Measurements from ENCODE around the gene CD52. TPM values are rescaled to one million over a fixed set of nuclear protein-coding genes. Genes with fewer than 3 reads are reported as not detected.

The CD52 gene
- total RNA-seq, 4 donors from 2014 or later = 7.8 TPM; not detected in 3

- Histone ChIP-seq H3K27me3 (no peaks in the 10 kb centered on the region), H3K4me3 (no peak overlapping the region), H3K36me3 (no peaks in the 10 kb centered on the region), H3K27ac (no peak overlapping the region), H3K4me1 (no peaks in the 10 kb centered on the region), H3K9me3 (no peaks in the 10 kb centered on the region)
- TF ChIP-seq POLR2A (IDR thresholded peaks at IDR 0.05) (no peak), CTCF (IDR thresholded peaks at IDR 0.05) (no peak)
- no peak for DNase-seq
- intact Hi-C loops (cut with DNase I; ENCODE audit: low total_unique reads) = no loop called here
Observed at GRCh38 chr1:26351590-26352337, 34.0 kb downstream of the CD52 start.

GRCh38 chr1:26352338-26352679 is 34.6 kb downstream of the CD52 start:
- Histone ChIP-seq H3K9me3 (no peaks in the 10 kb centered on the region), H3K4me3 (no peak overlapping the region), H3K36me3 (no peaks in the 10 kb centered on the region), H3K4me1 (no peaks in the 10 kb centered on the region), H3K27me3 (no peaks in the 10 kb centered on the region), H3K27ac (no peak overlapping the region)
- TF ChIP-seq CTCF (IDR thresholded peaks at IDR 0.05) = no peak
- no peak for TF ChIP-seq POLR2A (IDR thresholded peaks at IDR 0.05)
- DNase-seq = no peak
- intact Hi-C loops (cut with DNase I; ENCODE audit: low total_unique reads) = no loop called here

- intact Hi-C loops (cut with DNase I; ENCODE audit: low total_unique reads) = no loop called here
- Histone ChIP-seq H3K4me3 (no peak overlapping the region), H3K27me3 (no peaks in the 10 kb centered on the region)
Observed at GRCh38 chr1:26353210-26353859, 35.6 kb downstream of the CD52 start.

GRCh38 chr1:26353976-26354820 is 36.4 kb downstream of the CD52 start, which contains the start of gene CRYBG2:
Gene CRYBG2 (minus strand): TSS chr1:26354130. CDS start chr1:26346657, 7,473 bp downstream.
- Histone ChIP-seq H3K4me1 (no peaks in the 10 kb centered on the region), H3K27me3 (no peaks in the 10 kb centered on the region), H3K27ac (no peak within 1 kb of the TSS), H3K36me3 (no peaks in the 10 kb centered on the region), H3K9me3 (no peaks in the 10 kb centered on the region), H3K4me3 (no peak within 1 kb of the TSS)
- no peak for DNase-seq
- no peak for TF ChIP-seq CTCF (IDR thresholded peaks at IDR 0.05)
- TF ChIP-seq POLR2A (IDR thresholded peaks at IDR 0.05) = no peak
- intact Hi-C loops (cut with DNase I; ENCODE audit: low total_unique reads) = no loop called here

More at GRCh38 chr1:26353210-26353859, 35.6 kb downstream of the CD52 start:
- TF ChIP-seq CTCF (IDR thresholded peaks at IDR 0.05) (no peak), POLR2A (IDR thresholded peaks at IDR 0.05) (no peak)
- DNase-seq = no peak
- Histone ChIP-seq H3K9me3 (no peaks in the 10 kb centered on the region), H3K27ac (no peak overlapping the region), H3K36me3 (no peaks in the 10 kb centered on the region), H3K4me1 (no peaks in the 10 kb centered on the region)

Measured in uterus (tissue), 4 donors.